Measurements from ENCODE around the gene BAIAP2L1.
"Not testable (repeated sequence)": the region's sequence is repeated elsewhere in the genome, so short reads cannot be mapped to it uniquely, and the experiment has no call there.

DNA sequence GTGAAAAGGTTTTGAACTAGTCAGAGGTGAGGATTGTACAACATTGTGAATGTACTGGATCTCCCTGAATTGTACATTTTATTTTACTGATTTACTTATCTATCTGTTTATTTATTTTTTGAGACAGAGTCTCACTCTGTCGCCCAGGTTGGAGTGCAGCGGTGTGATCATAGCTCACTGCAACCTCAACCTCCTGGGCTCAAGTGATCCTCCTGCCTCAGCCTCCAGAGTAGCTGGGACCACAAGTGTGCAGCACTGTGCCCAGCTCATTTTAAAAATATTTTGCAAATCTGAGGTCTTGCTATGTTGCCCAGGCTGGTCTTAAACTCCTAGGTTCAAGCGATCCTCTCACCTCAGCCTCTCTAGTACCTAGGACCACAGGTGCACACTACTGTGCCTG, 19.1 kb upstream of the BAIAP2L1 start:
- TF ChIP-seq, protein P1, sequence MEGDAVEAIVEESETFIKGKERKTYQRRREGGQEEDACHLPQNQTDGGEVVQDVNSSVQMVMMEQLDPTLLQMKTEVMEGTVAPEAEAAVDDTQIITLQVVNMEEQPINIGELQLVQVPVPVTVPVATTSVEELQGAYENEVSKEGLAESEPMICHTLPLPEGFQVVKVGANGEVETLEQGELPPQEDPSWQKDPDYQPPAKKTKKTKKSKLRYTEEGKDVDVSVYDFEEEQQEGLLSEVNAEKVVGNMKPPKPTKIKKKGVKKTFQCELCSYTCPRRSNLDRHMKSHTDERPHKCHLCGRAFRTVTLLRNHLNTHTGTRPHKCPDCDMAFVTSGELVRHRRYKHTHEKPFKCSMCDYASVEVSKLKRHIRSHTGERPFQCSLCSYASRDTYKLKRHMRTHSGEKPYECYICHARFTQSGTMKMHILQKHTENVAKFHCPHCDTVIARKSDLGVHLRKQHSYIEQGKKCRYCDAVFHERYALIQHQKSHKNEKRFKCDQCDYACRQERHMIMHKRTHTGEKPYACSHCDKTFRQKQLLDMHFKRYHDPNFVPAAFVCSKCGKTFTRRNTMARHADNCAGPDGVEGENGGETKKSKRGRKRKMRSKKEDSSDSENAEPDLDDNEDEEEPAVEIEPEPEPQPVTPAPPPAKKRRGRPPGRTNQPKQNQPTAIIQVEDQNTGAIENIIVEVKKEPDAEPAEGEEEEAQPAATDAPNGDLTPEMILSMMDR (conservative IDR thresholded peaks at IDR 0.05; ENCODE audit: low read depth in 2 of 2), result not testable (repeated sequence)
- TF ChIP-seq EZH2phosphoT487 (IDR thresholded peaks at IDR 0.05; ENCODE audit: unreplicated experiment); EZH2 (IDR thresholded peaks at IDR 0.05; ENCODE audit: low read depth, unreplicated experiment); ZNF331 (CRISPR knock-in tag; IDR thresholded peaks at IDR 0.05; ENCODE audit: low read depth); POLR2AphosphoS5 (IDR thresholded peaks at IDR 0.05; ENCODE audit: low read depth); ZNF114 (CRISPR knock-in tag; IDR thresholded peaks at IDR 0.05): not testable (repeated sequence)
- TF ChIP-seq, protein P2, sequence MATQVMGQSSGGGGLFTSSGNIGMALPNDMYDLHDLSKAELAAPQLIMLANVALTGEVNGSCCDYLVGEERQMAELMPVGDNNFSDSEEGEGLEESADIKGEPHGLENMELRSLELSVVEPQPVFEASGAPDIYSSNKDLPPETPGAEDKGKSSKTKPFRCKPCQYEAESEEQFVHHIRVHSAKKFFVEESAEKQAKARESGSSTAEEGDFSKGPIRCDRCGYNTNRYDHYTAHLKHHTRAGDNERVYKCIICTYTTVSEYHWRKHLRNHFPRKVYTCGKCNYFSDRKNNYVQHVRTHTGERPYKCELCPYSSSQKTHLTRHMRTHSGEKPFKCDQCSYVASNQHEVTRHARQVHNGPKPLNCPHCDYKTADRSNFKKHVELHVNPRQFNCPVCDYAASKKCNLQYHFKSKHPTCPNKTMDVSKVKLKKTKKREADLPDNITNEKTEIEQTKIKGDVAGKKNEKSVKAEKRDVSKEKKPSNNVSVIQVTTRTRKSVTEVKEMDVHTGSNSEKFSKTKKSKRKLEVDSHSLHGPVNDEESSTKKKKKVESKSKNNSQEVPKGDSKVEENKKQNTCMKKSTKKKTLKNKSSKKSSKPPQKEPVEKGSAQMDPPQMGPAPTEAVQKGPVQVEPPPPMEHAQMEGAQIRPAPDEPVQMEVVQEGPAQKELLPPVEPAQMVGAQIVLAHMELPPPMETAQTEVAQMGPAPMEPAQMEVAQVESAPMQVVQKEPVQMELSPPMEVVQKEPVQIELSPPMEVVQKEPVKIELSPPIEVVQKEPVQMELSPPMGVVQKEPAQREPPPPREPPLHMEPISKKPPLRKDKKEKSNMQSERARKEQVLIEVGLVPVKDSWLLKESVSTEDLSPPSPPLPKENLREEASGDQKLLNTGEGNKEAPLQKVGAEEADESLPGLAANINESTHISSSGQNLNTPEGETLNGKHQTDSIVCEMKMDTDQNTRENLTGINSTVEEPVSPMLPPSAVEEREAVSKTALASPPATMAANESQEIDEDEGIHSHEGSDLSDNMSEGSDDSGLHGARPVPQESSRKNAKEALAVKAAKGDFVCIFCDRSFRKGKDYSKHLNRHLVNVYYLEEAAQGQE (IDR thresholded peaks at IDR 0.05; ENCODE audit: unreplicated experiment), result not testable (repeated sequence)

Measured in GM23338 (cell line).